HG03060 (cell line): ENCODE data around the gene PTPN3.
"Not testable (repeated sequence)": the region's sequence is repeated elsewhere in the genome, so short reads cannot be mapped to it uniquely, and the experiment has no call there.

Experiments used
- ATAC-seq: cut with Tn5 transposase; IDR thresholded peaks from one replicate; pipeline ENCODE4 v1.9.1; 2021; ENCODE audit warnings: low read depth, moderate number of reproducible peaks; ENCODE audit not compliant: unreplicated experiment

The PTPN3 gene

GRCh38 chr9:109358968-109359603 is 139.0 kb downstream of the PTPN3 start:
- not testable (repeated sequence) for ATAC-seq

DNA sequence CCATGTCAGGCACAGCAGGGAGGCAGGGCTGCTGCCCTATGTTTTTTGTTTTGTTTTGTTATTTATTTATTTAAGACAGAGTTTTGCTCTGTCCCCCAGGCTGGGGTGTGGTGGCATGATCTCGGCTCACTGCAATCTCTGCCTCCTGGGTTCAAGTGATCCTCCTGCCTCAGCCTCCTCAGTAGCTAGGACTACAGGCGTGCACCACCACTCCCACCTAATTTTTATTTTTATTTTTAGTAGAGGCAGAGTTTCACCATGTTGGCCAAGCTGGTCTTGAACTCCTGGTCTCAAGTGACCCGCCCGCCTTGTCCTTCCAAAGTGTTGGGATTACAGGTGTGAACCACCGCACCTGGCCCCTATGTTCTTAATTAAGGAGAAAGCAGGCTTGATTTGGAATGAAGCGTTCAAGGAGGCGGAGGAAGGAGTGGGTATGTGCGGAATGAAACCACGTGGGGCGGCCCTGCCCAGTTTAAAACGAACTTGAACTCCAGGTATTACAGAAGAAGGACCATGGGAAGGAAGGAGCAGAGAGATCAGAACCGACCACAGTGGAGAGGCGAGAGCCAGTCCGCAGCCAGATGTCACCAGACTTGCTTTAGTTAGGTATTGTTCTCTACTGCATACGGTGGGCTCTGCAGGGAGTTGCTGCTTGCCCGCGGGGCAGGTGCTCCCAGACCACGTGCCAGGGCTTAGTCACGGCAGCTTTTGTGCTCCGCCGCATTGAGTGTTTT is 142.4 kb downstream of the PTPN3 start:
- no peak for ATAC-seq

DNA sequence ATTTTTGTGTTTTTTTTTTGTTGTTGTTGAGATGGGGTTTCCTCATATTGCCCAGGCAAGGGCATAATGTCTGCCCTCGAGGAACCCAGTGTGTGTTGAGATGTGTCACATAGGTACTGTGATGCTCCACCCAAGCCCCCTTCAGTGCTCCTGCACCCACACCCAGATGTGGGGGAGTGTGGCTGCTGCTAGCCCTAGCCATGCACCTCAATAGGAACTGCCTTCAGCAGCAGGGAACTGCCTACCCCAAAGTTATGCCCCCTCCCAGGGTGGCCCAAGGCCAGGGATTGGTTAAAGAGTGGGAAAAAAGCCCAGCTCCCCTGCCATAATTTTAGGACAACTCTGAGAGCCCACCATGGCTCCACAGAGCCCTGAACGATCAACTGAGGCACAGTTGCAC is 143.9 kb downstream of the PTPN3 start:
- ATAC-seq, result no peak

GRCh38 chr9:109351032-109351431 is 147.1 kb downstream of the PTPN3 start:
- no peak for ATAC-seq

DNA sequence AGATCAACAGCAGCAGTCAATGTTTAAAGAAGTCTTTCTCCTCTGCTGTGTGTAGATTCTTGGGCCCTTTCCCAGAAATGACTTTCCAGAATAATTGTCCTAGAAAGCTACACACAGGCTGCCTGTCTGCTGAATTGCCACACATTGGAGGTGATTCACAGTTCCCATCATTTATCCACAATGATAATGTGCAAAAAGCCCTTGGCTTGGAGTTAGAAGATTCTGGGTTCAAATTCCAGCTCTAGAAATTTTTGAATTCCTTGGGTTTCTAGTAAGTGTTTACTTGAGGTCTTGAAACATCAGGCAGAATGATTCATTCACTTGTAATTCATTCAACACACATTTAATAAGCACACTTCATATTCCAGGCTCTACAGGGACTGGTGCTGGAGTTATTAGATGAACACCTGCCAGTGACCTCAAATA is 148.7 kb downstream of the PTPN3 start:
- no peak for ATAC-seq

- ATAC-seq, result no peak
Measured at GRCh38 chr9:109346904-109347303, 151.2 kb downstream of the PTPN3 start.

DNA sequence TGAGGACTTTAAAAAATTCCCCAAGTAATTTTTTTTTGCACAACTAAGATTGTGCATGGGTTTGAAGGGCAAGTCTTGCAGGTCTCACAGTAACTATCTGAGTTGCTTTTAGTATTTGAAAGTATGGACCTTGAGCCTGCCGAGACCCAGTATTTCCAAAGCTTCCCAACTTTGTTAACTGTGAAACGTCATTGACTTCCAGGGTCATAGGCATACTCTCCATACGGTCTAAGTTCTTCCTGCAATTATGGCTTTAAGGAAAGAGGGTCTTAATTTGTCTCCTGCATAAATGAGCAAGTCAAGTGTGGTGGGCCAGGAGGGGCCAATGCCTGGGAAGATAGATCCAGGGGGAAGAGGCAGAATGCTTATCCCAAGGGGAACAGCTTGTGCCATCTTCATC is 153.2 kb downstream of the PTPN3 start:
- no peak for ATAC-seq

GRCh38 chr9:109342878-109343277 is 155.2 kb downstream of the PTPN3 start:
- ATAC-seq, result no peak

- ATAC-seq, result no peak
Measured at GRCh38 chr9:109341561-109341960, 156.5 kb downstream of the PTPN3 start.

DNA sequence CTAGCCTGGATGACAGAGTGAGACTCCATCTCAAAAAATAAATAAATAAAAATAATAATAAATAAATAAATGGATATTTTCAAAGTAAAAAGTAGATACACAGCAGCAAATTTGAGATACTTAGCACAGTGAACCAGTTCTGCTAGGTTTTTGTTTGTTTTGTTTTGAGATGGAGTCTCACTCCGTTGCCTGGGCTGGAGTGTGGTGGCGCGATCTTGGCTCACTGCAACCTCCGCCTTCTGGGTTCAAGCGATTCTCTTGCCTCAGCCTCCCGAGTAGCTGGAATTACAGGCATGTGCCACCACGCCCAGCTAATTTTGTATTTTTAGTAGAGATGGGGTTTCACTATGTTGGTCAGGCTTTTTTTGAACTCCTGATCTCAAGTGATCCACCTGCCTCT is 157.1 kb downstream of the PTPN3 start:
- not testable (repeated sequence) for ATAC-seq

- no peak for ATAC-seq
Measured at GRCh38 chr9:109336409-109336808, 161.7 kb downstream of the PTPN3 start.

GRCh38 chr9:109335929-109336328 is 162.2 kb downstream of the PTPN3 start:
- no peak for ATAC-seq

GRCh38 chr9:109335121-109335520 is 163.0 kb downstream of the PTPN3 start:
- no peak for ATAC-seq

- no peak for ATAC-seq
Measured at GRCh38 chr9:109331353-109331752, 166.8 kb downstream of the PTPN3 start.

- no peak for ATAC-seq
Measured at GRCh38 chr9:109329638-109330258, 168.4 kb downstream of the PTPN3 start.

- no peak for ATAC-seq
Measured at GRCh38 chr9:109328978-109329637, 169.0 kb downstream of the PTPN3 start.
